Measurements from ENCODE around the gene RSKR. TPM values are rescaled to one million over a fixed set of nuclear protein-coding genes. Genes with fewer than 3 reads are reported as not detected.

The RSKR gene
- total and polyA plus RNA-seq, 2 donors (not counting 1 experiment from before 2014, with no cell fraction given) = 20.3 to 31.9 TPM

GRCh38 chr17:28655160-28655559, 41.2 kb upstream of the RSKR start:
- H3K79me2 ChIP-seq (ENCODE audit: control insufficient read depth, insufficient read depth, low read length) = peaks cover 83% of the 10 kb centered on the region
- no peak overlapping the region for H3K9ac ChIP-seq (ENCODE audit: low read length)
- H3K36me3 ChIP-seq (replicated peaks in 1 of 2; ENCODE audit: control extremely low read depth in 1 of 2, control insufficient read depth in 1 of 2, extremely low read depth in 1 of 2, insufficient read depth in 2 of 2, low read length in 1 of 2) = peaks cover 10 to 33% of the 10 kb centered on the region in 2 experiments
- intact Hi-C loops (cut with micrococcal nuclease) = no loop called here
- POLR2A ChIA-PET = no interaction called here
- CTCF ChIA-PET = interaction anchor here (0.5 kb wide), 1 partner anchor 8 kb away, joined by 3 read pairs; no protein-coding TSS in a partner anchor
- no peaks in the 10 kb centered on the region for H3K27me3 ChIP-seq (replicated peaks in 1 of 4; ENCODE audit: control extremely low read depth in 1 of 4, control insufficient read depth in 3 of 4, insufficient read depth in 4 of 4, low read length in 3 of 4)
- TF ChIP-seq EZH2 (IDR thresholded peaks at IDR 0.05; ENCODE audit: borderline replicate concordance, insufficient read depth, low read depth, low read length, poor library complexity, severe bottlenecking) = no peak
- TF ChIP-seq, protein P1, sequence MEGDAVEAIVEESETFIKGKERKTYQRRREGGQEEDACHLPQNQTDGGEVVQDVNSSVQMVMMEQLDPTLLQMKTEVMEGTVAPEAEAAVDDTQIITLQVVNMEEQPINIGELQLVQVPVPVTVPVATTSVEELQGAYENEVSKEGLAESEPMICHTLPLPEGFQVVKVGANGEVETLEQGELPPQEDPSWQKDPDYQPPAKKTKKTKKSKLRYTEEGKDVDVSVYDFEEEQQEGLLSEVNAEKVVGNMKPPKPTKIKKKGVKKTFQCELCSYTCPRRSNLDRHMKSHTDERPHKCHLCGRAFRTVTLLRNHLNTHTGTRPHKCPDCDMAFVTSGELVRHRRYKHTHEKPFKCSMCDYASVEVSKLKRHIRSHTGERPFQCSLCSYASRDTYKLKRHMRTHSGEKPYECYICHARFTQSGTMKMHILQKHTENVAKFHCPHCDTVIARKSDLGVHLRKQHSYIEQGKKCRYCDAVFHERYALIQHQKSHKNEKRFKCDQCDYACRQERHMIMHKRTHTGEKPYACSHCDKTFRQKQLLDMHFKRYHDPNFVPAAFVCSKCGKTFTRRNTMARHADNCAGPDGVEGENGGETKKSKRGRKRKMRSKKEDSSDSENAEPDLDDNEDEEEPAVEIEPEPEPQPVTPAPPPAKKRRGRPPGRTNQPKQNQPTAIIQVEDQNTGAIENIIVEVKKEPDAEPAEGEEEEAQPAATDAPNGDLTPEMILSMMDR (IDR thresholded peaks at IDR 0.05) = no peak
- H3K4me1 Mint-ChIP-seq = peaks cover 6% of the 10 kb centered on the region
- H3K27ac ChIP-seq (ENCODE audit: low read length in 2 of 2) = no peak overlapping the region
- H3K4me2 ChIP-seq (replicated peaks; ENCODE audit: low read depth, low read length, poor library complexity, severe bottlenecking) = no peak overlapping the region
- H2AFZ ChIP-seq (ENCODE audit: insufficient read depth, low read depth, low read length, poor library complexity, severe bottlenecking) = no peak overlapping the region
- H3K4me1 ChIP-seq (ENCODE audit: control insufficient read depth in 2 of 2, insufficient read depth in 2 of 2, low read length in 2 of 2) = no peaks in the 10 kb centered on the region
- DNase-seq (no peak), ATAC-seq (ENCODE audit: low read depth) (no peak)
- no peaks in the 10 kb centered on the region for H3K9me3 Mint-ChIP-seq (ENCODE audit: insufficient read depth)
- no peaks in the 10 kb centered on the region for H3K27me3 Mint-ChIP-seq
- peaks cover 0 to 8% (median 0%) of the 10 kb centered on the region in 3 donors for H3K9me3 ChIP-seq (ENCODE audit: control extremely low read depth in 1 of 3, control insufficient read depth in 2 of 3, insufficient read depth in 1 of 3, low read length in 2 of 3)
- no CpG with 5 or more reads among the region's 5 CpGs for WGBS (ENCODE audit: insufficient coverage)
- no peak overlapping the region for H3K4me3 ChIP-seq (ENCODE audit: control extremely low read depth in 1 of 5, extremely low read depth in 1 of 5, insufficient read depth in 1 of 5, low read depth in 2 of 5, low read length in 4 of 5)
- H3K27ac Mint-ChIP-seq = no peak overlapping the region
- no peak overlapping the region for H3K4me3 Mint-ChIP-seq
- H4K20me1 ChIP-seq (ENCODE audit: control insufficient read depth, insufficient read depth, low read length, poor library complexity, severe bottlenecking) = peaks cover 11% of the 10 kb centered on the region

DNA sequence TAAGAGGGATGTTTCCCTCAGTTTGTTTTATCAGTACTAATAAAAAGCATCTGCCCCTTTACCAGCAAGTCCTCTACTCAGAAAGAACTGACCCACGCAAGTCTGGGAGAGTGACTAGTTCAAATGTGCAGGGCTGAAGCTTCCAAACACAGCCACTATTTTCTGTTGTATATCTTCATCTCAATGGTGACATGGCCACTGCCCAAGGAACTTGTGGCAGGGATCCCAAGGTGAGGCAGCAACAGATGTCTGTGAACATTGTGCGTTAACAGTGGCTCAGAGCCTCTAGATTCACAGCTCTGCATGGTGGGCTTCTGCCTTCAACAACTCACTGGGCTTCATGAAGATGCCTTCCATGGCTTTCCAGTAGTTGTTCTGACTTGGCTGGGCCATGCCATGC, 34.7 kb upstream of the RSKR start:
- Histone ChIP-seq H2AFZ (ENCODE audit: insufficient read depth, low read depth, low read length, poor library complexity, severe bottlenecking) (no peak overlapping the region), H3K27me3 (replicated peaks in 1 of 4; ENCODE audit: control extremely low read depth in 1 of 4, control insufficient read depth in 3 of 4, insufficient read depth in 4 of 4, low read length in 3 of 4) (no peaks in the 10 kb centered on the region), H3K36me3 (replicated peaks in 1 of 2; ENCODE audit: control extremely low read depth in 1 of 2, control insufficient read depth in 1 of 2, extremely low read depth in 1 of 2, insufficient read depth in 2 of 2, low read length in 1 of 2) (peaks cover 10 to 31% of the 10 kb centered on the region in 2 experiments), H3K9me3 (ENCODE audit: control extremely low read depth in 1 of 3, control insufficient read depth in 2 of 3, insufficient read depth in 1 of 3, low read length in 2 of 3) (no peaks in the 10 kb centered on the region), H3K4me1 (ENCODE audit: control insufficient read depth in 2 of 2, insufficient read depth in 2 of 2, low read length in 2 of 2) (peaks cover 22 to 30% of the 10 kb centered on the region in 2 donors), H3K27ac (ENCODE audit: low read length in 2 of 2) (no peak overlapping the region), H3K9ac (ENCODE audit: low read length) (no peak overlapping the region), H4K20me1 (ENCODE audit: control insufficient read depth, insufficient read depth, low read length, poor library complexity, severe bottlenecking) (peaks cover 6% of the 10 kb centered on the region), H3K4me2 (replicated peaks; ENCODE audit: low read depth, low read length, poor library complexity, severe bottlenecking) (no peak overlapping the region), H3K4me3 (ENCODE audit: control extremely low read depth in 1 of 5, extremely low read depth in 1 of 5, insufficient read depth in 1 of 5, low read depth in 2 of 5, low read length in 4 of 5) (no peak overlapping the region), H3K79me2 (ENCODE audit: control insufficient read depth, insufficient read depth, low read length) (peaks cover 66% of the 10 kb centered on the region)
- TF ChIP-seq, protein P1 (IDR thresholded peaks at IDR 0.05) = no peak
- TF ChIP-seq EZH2 (IDR thresholded peaks at IDR 0.05; ENCODE audit: borderline replicate concordance, insufficient read depth, low read depth, low read length, poor library complexity, severe bottlenecking) = no peak
- ATAC-seq (ENCODE audit: low read depth) = no peak
- Mint-ChIP-seq H3K27me3 (no peaks in the 10 kb centered on the region), H3K27ac (no peak overlapping the region), H3K9me3 (ENCODE audit: insufficient read depth) (no peaks in the 10 kb centered on the region), H3K4me1 (peaks cover 25% of the 10 kb centered on the region), H3K4me3 (no peak overlapping the region)
- ChIA-PET POLR2A (interaction anchor here (0.7 kb wide), 1 partner anchor 13 kb away, joined by 3 read pairs; the partner anchor contains the start of genes SDF2 and SUPT6H), CTCF (interaction anchor here (1.0 to 2.6 kb wide), 5 partner anchors 12 to 305 kb away, joined by 3 to 13 read pairs (median 4); no protein-coding TSS in a partner anchor)
- no peak for DNase-seq
- 98% methylated on average over 2 of the region's 2 CpGs for WGBS (ENCODE audit: insufficient coverage)
- intact Hi-C loops (cut with micrococcal nuclease) = loop anchor here (5.0 to 10.0 kb wide), 3 partner anchors 254 to 916 kb away; partner anchors contain the start of genes ABHD15, DHRS13 and TP53I13

Measured in B cell (primary cell).